ENCODE results near the gene FIGNL1. TPM values are rescaled to one million over a fixed set of nuclear protein-coding genes. Genes with fewer than 3 reads are reported as not detected.

FIGNL1 gene
- total and polyA plus RNA-seq, 12 donors = 4.0 to 14.7 (median 7.8) TPM

DNA sequence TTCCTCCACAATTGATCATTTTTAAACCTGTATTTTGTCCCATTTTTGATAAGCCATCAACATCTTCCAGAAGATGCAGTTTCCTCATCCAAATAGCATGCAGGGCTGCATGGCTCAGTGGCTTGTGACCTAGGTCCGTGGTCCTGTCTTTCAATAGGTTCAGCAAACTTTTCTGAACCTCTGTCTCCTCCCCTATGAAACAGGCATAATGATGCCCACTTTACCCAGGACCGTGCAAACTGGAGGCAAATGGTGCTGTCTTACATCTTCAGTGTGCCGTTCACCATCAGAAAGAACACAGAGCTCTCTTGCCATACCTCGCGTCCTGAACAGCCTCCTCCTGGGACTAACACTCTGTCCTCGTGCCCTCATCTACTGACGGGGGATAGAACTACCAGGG is 22.3 kb upstream of the FIGNL1 start:
- Histone ChIP-seq H3K9me3 (replicated peaks in 1 of 3) (no peaks in the 10 kb centered on the region), H3K4me1 (replicated peaks in 1 of 2) (peaks cover 3 to 9% of the 10 kb centered on the region in 2 donors), H3K36me3 (replicated peaks in 1 of 2) (no peaks in the 10 kb centered on the region), H3K27me3 (no peaks in the 10 kb centered on the region), H3K27ac (no peak overlapping the region), H3K4me3 (no peak overlapping the region)
- DNase-seq = no peak
- WGBS, 4 donors = 87 to 93% (median 91%) methylated on average over 7 of the region's 7 CpGs
- no peak for TF ChIP-seq POLR2A (IDR thresholded peaks at IDR 0.05)
- TF ChIP-seq, protein P1, sequence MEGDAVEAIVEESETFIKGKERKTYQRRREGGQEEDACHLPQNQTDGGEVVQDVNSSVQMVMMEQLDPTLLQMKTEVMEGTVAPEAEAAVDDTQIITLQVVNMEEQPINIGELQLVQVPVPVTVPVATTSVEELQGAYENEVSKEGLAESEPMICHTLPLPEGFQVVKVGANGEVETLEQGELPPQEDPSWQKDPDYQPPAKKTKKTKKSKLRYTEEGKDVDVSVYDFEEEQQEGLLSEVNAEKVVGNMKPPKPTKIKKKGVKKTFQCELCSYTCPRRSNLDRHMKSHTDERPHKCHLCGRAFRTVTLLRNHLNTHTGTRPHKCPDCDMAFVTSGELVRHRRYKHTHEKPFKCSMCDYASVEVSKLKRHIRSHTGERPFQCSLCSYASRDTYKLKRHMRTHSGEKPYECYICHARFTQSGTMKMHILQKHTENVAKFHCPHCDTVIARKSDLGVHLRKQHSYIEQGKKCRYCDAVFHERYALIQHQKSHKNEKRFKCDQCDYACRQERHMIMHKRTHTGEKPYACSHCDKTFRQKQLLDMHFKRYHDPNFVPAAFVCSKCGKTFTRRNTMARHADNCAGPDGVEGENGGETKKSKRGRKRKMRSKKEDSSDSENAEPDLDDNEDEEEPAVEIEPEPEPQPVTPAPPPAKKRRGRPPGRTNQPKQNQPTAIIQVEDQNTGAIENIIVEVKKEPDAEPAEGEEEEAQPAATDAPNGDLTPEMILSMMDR (IDR thresholded peaks at IDR 0.05) = no peak
- intact Hi-C loops (cut with DNase I) = loop anchor here in 1 of 2 donors (10.0 kb wide), 2 partner anchors 592 to 682 kb away; no protein-coding TSS in a partner anchor

DNA sequence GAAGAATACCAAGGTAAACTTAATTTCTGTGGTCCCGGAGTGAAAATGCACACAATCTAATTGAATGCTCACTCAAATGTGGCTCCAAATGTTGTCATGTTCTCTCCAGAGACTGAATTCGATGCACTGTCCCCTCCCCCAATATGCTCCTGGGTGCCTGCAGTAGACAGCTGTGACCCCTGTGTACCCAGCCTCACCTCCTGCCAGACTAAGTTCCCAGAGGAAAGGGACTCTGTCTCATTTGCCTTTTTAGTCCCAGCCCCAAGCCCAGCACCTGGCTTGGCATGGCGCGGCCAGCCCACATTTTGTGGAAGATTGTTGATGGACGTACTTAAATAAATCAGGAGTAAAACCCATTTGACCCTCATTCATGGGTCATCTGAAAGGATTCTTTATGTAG is 21.8 kb upstream of the FIGNL1 start:
- TF ChIP-seq, protein P1 (IDR thresholded peaks at IDR 0.05) = no peak
- no peak for TF ChIP-seq POLR2A (IDR thresholded peaks at IDR 0.05)
- WGBS, 4 donors = 88 to 96% (median 94%) methylated on average over 5 of the region's 5 CpGs
- Histone ChIP-seq H3K4me1 (replicated peaks in 1 of 2) (peaks cover 3 to 9% of the 10 kb centered on the region in 2 donors), H3K36me3 (replicated peaks in 1 of 2) (no peaks in the 10 kb centered on the region), H3K9me3 (replicated peaks in 1 of 3) (no peaks in the 10 kb centered on the region), H3K27me3 (no peaks in the 10 kb centered on the region), H3K27ac (no peak overlapping the region), H3K4me3 (no peak overlapping the region)
- no peak for DNase-seq
- intact Hi-C loops (cut with DNase I) = loop anchor here in 1 of 2 donors (10.0 kb wide), 2 partner anchors 593 to 683 kb away; no protein-coding TSS in a partner anchor

DNA sequence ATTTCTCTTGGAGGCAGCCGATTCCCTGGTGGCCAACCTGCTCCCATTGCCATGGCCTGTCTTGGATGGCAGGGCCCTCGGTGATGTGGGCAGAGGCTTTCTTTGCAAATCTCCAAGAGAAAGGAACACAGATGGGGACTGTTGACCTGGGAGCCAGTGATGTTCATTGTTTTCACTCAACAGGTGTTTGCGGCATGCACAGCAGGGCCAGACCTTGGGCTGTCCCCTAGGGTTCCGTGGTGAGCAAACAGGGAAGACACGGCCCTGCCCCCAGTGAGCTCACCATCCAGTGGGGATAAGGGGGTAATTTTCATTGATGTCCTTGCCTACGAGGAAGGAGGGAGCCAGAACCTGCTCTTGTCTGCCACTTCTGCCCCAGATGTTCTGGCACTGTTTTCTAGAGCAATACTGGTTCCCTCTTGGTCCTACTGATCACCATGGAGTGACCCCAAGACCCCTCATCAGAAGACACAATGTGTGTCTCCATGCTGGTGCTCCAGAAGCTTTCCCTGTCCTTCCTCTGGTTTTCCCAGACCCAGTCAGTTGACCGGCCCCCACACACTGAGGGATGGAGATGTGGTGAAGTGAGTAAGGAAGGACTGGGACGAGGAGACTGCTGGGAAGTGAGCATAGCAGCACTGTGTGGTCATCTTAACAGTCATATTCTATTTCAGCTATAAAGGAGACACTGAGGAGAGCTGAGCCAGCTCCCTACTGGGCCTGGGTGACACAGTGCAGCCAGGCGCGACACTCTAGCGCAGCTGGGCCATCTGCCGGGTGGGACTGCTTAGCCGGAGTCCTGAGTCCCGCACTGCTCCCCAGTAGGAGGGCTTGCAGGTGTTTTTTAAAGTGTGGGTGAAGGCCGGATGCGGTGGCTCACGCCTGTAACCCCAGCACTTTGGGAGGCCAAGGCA is 20.4 kb upstream of the FIGNL1 start:
- DNase-seq = no peak
- no peaks in the 10 kb centered on the region for H3K27me3 ChIP-seq
- TF ChIP-seq, protein P1 (IDR thresholded peaks at IDR 0.05) = no peak
- TF ChIP-seq POLR2A (IDR thresholded peaks at IDR 0.05) = no peak
- H3K27ac ChIP-seq = no peak overlapping the region
- H3K4me3 ChIP-seq = no peak overlapping the region
- peaks cover 3 to 9% of the 10 kb centered on the region in 2 donors for H3K4me1 ChIP-seq (replicated peaks in 1 of 2)
- no peaks in the 10 kb centered on the region for H3K36me3 ChIP-seq (replicated peaks in 1 of 2)
- H3K9me3 ChIP-seq (replicated peaks in 1 of 3) = no peaks in the 10 kb centered on the region
- intact Hi-C loops (cut with DNase I) = loop anchor here in 1 of 2 donors (10.0 kb wide), 2 partner anchors 594 to 684 kb away; no protein-coding TSS in a partner anchor
- WGBS, 4 donors = 95 to 97% (median 96%) methylated on average over 14 to 17 of the region's 17 CpGs

DNA sequence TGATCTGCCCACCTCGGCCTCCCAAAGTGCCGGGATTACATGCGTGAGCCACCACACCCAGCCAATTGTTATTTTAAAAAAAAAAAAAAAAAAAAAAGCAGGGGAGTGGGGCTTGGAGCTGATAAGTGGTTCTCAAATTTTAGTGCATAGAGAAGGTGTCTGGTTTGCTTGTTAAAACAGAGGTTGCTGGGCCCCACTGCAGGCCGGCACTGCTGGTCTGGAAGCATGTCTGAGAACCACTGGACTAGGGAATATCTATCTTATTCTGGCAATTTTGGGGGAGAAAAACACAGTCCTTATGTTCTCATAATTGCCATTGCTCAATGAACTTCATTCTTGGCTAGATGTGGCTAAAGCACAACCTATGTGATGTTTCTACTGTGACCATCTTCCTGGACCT is 19.0 kb upstream of the FIGNL1 start:
- DNase-seq = no peak
- 94 to 98% (median 97%) methylated on average over 4 of the region's 4 CpGs for WGBS, 4 donors

More for the DNA sequence above, 19.0 kb upstream of the FIGNL1 start:
- H3K4me3 ChIP-seq = no peak overlapping the region
- H3K9me3 ChIP-seq (replicated peaks in 1 of 3) = no peaks in the 10 kb centered on the region
- H3K4me1 ChIP-seq (replicated peaks in 1 of 2) = peaks cover 3 to 9% of the 10 kb centered on the region in 2 donors
- intact Hi-C loops (cut with DNase I) = loop anchor here in 1 of 2 donors (5.0 to 10.0 kb wide), 3 partner anchors 163 to 606 kb away; no protein-coding TSS in a partner anchor
- H3K27me3 ChIP-seq = no peaks in the 10 kb centered on the region
- peak overlapping the region in 1 of 5 donors; percentile 57 for H3K27ac ChIP-seq
- TF ChIP-seq, protein P1 (IDR thresholded peaks at IDR 0.05) = no peak
- TF ChIP-seq POLR2A (IDR thresholded peaks at IDR 0.05) = no peak
- H3K36me3 ChIP-seq (replicated peaks in 1 of 2) = no peaks in the 10 kb centered on the region

Data from adrenal gland (tissue), 12 donors.